Keratinocyte (primary cell): ENCODE measurements around the gene GREB1.

Source experiments
- CTCF ChIP-seq, 3 experiments: IDR thresholded peaks in 1 of 3; conservative IDR thresholded peaks in 1 of 3; optimal IDR thresholded peaks in 1 of 3; 2 replicates in 2 of 3; 3 replicates in 1 of 3; pipeline versions ENCODE3 to v1.5.1; 2011; ENCODE audit warnings: low read length in 3 of 3, mild to moderate bottlenecking in 3 of 3, moderate library complexity in 2 of 3, control low read depth in 1 of 3, inconsistent platforms in 1 of 3; ENCODE audit not compliant: insufficient read depth in 2 of 3; ENCODE audit errors: extremely low read depth in 1 of 3
- EZH2 ChIP-seq: IDR thresholded peaks from one replicate; pipeline ENCODE4 v1.6.1; 2012; ENCODE audit warnings: inconsistent platforms, mild to moderate bottlenecking, low read length, moderate library complexity

- TF ChIP-seq CTCF (optimal IDR thresholded peaks at IDR 0.05 in 1 of 3, IDR thresholded peaks at IDR 0.05 in 1 of 3, conservative IDR thresholded peaks at IDR 0.05 in 1 of 3; ENCODE audit: extremely low read depth in 1 of 3, insufficient read depth in 2 of 3, low read length in 3 of 3): peak in 1 of 3 experiments; percentile 36
- no peak for TF ChIP-seq EZH2
Measured at GRCh38 chr2:11669454-11670291, 135.8 kb downstream of the GREB1 start, which contains the start of gene NTSR2.
